H1 (cell line): ENCODE results near the gene MEF2B.

ENCODE experiments used
- CTCF ChIP-seq, 3 experiments: IDR thresholded peaks; 1 replicate in 2 of 3; 2 replicates in 1 of 3; pipeline versions ENCODE4 v1.5.1 to v1.6.1; 2011; ENCODE audit warnings: low read length in 3 of 3, mild to moderate bottlenecking in 3 of 3, inconsistent platforms in 2 of 3, low read depth in 1 of 3, moderate library complexity in 1 of 3; ENCODE audit not compliant: insufficient read depth in 1 of 3; ENCODE audit errors: control extremely low read depth in 1 of 3
- JUND ChIP-seq: IDR thresholded peaks from 2 replicates; pipeline ENCODE4 v1.6.1; 2011; ENCODE audit warnings: mild to moderate bottlenecking, improper control_type of control experiment, low read length
- NRF1 ChIP-seq: IDR thresholded peaks from 2 replicates; pipeline ENCODE4 v1.6.1; 2011; ENCODE audit warnings: mild to moderate bottlenecking, low read depth, low read length, improper control_type of control experiment

GRCh38 chr19:19203012-19203856 is 33.2 kb upstream of the MEF2B start, which contains the start of gene NR2C2AP:
- TF ChIP-seq CTCF (IDR thresholded peaks at IDR 0.05; ENCODE audit: control extremely low read depth in 1 of 3, insufficient read depth in 1 of 3, low read depth in 1 of 3, low read length in 3 of 3) (no peak), JUND (no peak), NRF1 (peak; percentile 50)
